HuH-7 (cell line): ENCODE measurements around the gene FGD6.

ENCODE experiments used
- DNase-seq: peaks from one replicate; pipeline ENCODE4 v3.0.0; 2011; ENCODE audit warnings: low spot score

The FGD6 gene

GRCh38 chr12:95083938-95084337, 133.3 kb downstream of the FGD6 start:
- DNase-seq = no peak

- no peak for DNase-seq
Measured at GRCh38 chr12:95083471-95083870, 133.8 kb downstream of the FGD6 start.

- no peak for DNase-seq
Measured at GRCh38 chr12:95077341-95077740, 139.9 kb downstream of the FGD6 start.

- DNase-seq = no peak
Measured at GRCh38 chr12:95074766-95075165, 142.5 kb downstream of the FGD6 start.

- no peak for DNase-seq
Measured at GRCh38 chr12:95073698-95074520, 143.4 kb downstream of the FGD6 start.

GRCh38 chr12:95072900-95073697, 144.2 kb downstream of the FGD6 start, which contains the start of gene NR2C1:
Gene NR2C1 (minus strand): TSS chr12:95073618. CDS start chr12:95067384, 6,234 bp downstream.
- DNase-seq = peak; percentile 94

- no peak for DNase-seq
Measured at GRCh38 chr12:95070378-95070777, 146.9 kb downstream of the FGD6 start.

- DNase-seq = no peak
Measured at GRCh38 chr12:95066091-95066855, 151.0 kb downstream of the FGD6 start.

- DNase-seq = no peak
Measured at GRCh38 chr12:95060951-95061350, 156.3 kb downstream of the FGD6 start.

- no peak for DNase-seq
Measured at GRCh38 chr12:95059984-95060383, 157.3 kb downstream of the FGD6 start.

GRCh38 chr12:95057424-95057823, 159.8 kb downstream of the FGD6 start:
- DNase-seq = no peak

- DNase-seq = no peak
Measured at GRCh38 chr12:95055057-95055456, 162.2 kb downstream of the FGD6 start.

GRCh38 chr12:95054206-95054605, 163.1 kb downstream of the FGD6 start:
- no peak for DNase-seq

- no peak for DNase-seq
Measured at GRCh38 chr12:95051241-95051640, 166.0 kb downstream of the FGD6 start.

GRCh38 chr12:95037906-95038305, 179.4 kb downstream of the FGD6 start:
- DNase-seq = no peak

GRCh38 chr12:95034750-95035149, 182.5 kb downstream of the FGD6 start:
- no peak for DNase-seq
